ENCODE data around the gene ADAM23.

- TF ChIP-seq CTCF (IDR thresholded peaks at IDR 0.05) (no peak), EP300 (IDR thresholded peaks at IDR 0.05) (no peak), POLR2A (IDR thresholded peaks at IDR 0.05) (no peak), POLR2AphosphoS5 (IDR thresholded peaks at IDR 0.05) (no peak)
Observed at GRCh38 chr2:206456078-206456754, 12.9 kb downstream of the ADAM23 start.
